ENCODE data around the gene FTCDNL1.

- peak; percentile 95 for TF ChIP-seq CTCF (IDR thresholded peaks at IDR 0.05)
- TF ChIP-seq EZH2 (IDR thresholded peaks at IDR 0.05), result no peak
Observed at GRCh38 chr2:199739413-199740110, 111.4 kb downstream of the FTCDNL1 start.

Measured in neural progenitor cell (in vitro differentiated cells).